Activated naive CD8-positive, alpha-beta T cell (primary cell): ENCODE data around the gene PRPF31.

Source experiments
- H3K27ac Mint-ChIP-seq: one replicate; pipeline ENCODE4 v1.8.0; 2021; ENCODE audit warnings: mixed read lengths
- H3K27me3 Mint-ChIP-seq: one replicate; pipeline ENCODE4 v1.8.0; 2021; ENCODE audit warnings: mixed read lengths
- H3K36me3 Mint-ChIP-seq: one replicate; pipeline ENCODE4 v1.8.0; 2021; ENCODE audit warnings: mixed read lengths
- H3K4me1 Mint-ChIP-seq: one replicate; pipeline ENCODE4 v1.8.0; 2021; ENCODE audit warnings: low read depth, mixed read lengths
- H3K4me3 Mint-ChIP-seq: one replicate; pipeline ENCODE4 v1.8.0; 2021; ENCODE audit warnings: mild to moderate bottlenecking, mixed read lengths
- H3K9me3 Mint-ChIP-seq: one replicate; pipeline ENCODE4 v1.8.0; 2021; ENCODE audit warnings: low read depth, mixed read lengths

The PRPF31 gene

DNA sequence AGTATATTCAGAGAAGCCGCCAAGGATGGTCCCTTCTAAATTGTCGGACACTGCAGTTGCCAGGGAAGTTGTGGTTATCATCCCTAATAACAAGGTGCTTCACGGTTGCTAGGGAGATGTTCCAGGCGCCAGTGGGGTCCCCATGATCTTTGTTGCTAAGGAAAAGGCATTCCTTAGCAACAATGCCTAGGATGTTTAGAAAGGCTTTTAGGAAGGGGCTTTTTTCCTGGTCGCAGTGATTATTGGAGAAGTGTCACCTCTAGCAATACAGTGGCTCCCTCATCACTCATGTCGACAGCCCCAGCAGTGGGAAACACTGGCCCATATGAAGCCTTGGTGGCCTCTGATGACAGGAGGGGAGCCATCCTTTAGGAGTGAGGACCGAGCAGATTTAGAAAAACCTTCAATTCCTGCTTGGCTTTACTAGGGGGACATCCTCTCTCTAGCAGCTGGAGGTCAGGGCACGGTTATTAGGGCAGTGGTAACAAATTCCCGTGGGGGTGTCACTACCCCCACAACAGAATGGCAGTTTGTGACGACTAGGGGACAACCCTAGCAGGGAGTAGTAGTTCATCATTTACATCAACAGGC is 63.8 kb downstream of the PRPF31 start:
- Mint-ChIP-seq H3K27ac (no peak overlapping the region), H3K9me3 (no peaks in the 10 kb centered on the region), H3K4me1 (no peaks in the 10 kb centered on the region), H3K4me3 (no peak overlapping the region), H3K36me3 (peaks cover 6% of the 10 kb centered on the region), H3K27me3 (no peaks in the 10 kb centered on the region)

DNA sequence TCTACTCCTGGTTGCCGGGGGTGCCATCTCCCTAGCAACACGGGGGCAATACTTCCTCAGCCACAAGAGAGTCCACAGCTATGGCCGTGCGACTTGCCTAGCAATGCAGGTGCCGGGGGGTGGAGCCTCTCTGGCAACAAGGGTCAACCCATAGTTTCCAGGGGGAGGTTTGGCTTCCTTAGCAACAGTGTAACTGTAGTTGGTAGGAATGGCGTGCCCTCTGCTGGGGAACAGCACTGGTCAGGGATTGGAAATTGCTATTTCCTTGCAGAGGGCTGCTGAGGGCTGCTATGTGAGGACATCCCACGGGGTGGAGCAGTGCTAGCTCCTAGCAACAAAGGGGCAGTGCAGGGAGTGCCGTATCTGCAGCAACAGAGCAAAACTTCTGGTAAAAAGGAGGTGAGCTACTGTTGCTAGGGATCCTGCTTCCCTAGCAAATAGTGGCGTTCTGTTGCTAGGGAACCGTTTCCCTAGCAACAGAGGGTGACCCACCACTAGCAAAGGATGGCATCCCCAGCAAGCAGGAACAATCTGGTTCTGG is 64.4 kb downstream of the PRPF31 start:
- H3K4me3 Mint-ChIP-seq = no peak overlapping the region
- H3K36me3 Mint-ChIP-seq = peaks cover 6% of the 10 kb centered on the region
- H3K27ac Mint-ChIP-seq = no peak overlapping the region
- H3K4me1 Mint-ChIP-seq = no peaks in the 10 kb centered on the region
- no peaks in the 10 kb centered on the region for H3K27me3 Mint-ChIP-seq
- no peaks in the 10 kb centered on the region for H3K9me3 Mint-ChIP-seq

DNA sequence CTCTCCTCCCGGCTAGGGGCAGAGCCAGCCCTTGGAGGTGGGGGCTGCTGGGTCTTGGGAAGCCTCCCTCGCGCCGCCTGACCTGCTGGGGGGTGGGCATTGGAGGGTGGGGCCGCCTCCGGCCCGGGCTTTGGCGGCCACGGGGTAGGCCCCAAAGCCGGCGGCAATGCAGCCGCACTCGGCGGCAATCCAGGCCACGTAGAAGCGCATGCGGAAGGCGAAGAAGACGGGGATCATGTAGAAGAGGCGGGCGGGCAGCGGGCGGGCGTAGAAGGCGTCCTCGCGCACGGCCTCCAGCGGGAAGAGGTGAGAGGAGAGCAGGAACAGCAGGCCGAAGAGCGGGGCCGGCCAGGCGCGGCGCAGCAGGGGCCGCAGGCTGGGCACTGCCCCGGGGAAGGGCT is 65.1 kb downstream of the PRPF31 start:
- peaks cover 6% of the 10 kb centered on the region for H3K36me3 Mint-ChIP-seq
- H3K4me1 Mint-ChIP-seq = no peaks in the 10 kb centered on the region
- no peak overlapping the region for H3K27ac Mint-ChIP-seq
- H3K4me3 Mint-ChIP-seq = no peak overlapping the region
- H3K27me3 Mint-ChIP-seq = no peaks in the 10 kb centered on the region
- no peaks in the 10 kb centered on the region for H3K9me3 Mint-ChIP-seq
